ENCODE measurements around the gene TCN2.

- TF ChIP-seq CTCF (conservative IDR thresholded peaks at IDR 0.05; ENCODE audit: low read length) (no peak), EZH2phosphoT487 (IDR thresholded peaks at IDR 0.05; ENCODE audit: borderline replicate concordance, low read depth, low read length) (no peak)
Measured at GRCh38 chr22:30614268-30614667, 7.3 kb downstream of the TCN2 start.
